Fibroblast of lung (primary cell): ENCODE results near the gene BFSP2. TPM values are rescaled to one million over a fixed set of nuclear protein-coding genes. Genes with fewer than 3 reads are reported as not detected.

Experiments
- DNase-seq, 2 donors: peaks; one replicate each; pipeline versions ENCODE4 v3.0.0 to v3.0.0-alpha.2; 2010; ENCODE audit warnings: low read depth in 2 of 2
- H2AFZ ChIP-seq: 2 replicates; pipeline ENCODE4 v1.5.1; 2012; ENCODE audit warnings: low read length, control low read depth, inconsistent platforms
- H3K27ac ChIP-seq: 2 replicates; pipeline ENCODE4 v1.5.1; 2011; ENCODE audit warnings: low read length, control low read depth; ENCODE audit not compliant: insufficient read depth
- H3K27me3 ChIP-seq: 2 replicates; pipeline ENCODE4 v1.5.1; 2011; ENCODE audit warnings: mild to moderate bottlenecking, low read length; ENCODE audit not compliant: control insufficient read depth, insufficient read depth
- H3K36me3 ChIP-seq: 2 replicates; pipeline ENCODE4 v1.5.1; 2011; ENCODE audit warnings: low read length; ENCODE audit not compliant: control insufficient read depth, insufficient read depth
- H3K4me1 ChIP-seq: 2 replicates; pipeline ENCODE4 v1.5.1; 2011; ENCODE audit warnings: low read length; ENCODE audit not compliant: control insufficient read depth, insufficient read depth; ENCODE audit errors: extremely low read depth
- H3K4me2 ChIP-seq: 2 replicates; pipeline ENCODE4 v1.5.1; 2011; ENCODE audit warnings: low read length, control low read depth; ENCODE audit not compliant: insufficient read depth; ENCODE audit errors: extremely low read depth
- H3K4me3 ChIP-seq, 4 experiments: fragments of 200-600 bp in 1 of 4; sonication (generic) in 1 of 4; replicated peaks in 1 of 4; 2 replicates each; pipeline ENCODE4 v1.5.1; 2011 to 2016; ENCODE audit warnings: low read length in 4 of 4, low read depth in 3 of 4, mild to moderate bottlenecking in 3 of 4, control low read depth in 2 of 4, inconsistent platforms in 1 of 4, mixed read lengths in 1 of 4; ENCODE audit not compliant: insufficient read depth in 1 of 4; ENCODE audit errors: control extremely low read depth in 1 of 4
- H3K79me2 ChIP-seq: 2 replicates; pipeline ENCODE4 v1.5.1; 2012; ENCODE audit warnings: mild to moderate bottlenecking, low read length, inconsistent platforms; ENCODE audit not compliant: control insufficient read depth, insufficient read depth
- H3K9ac ChIP-seq: 2 replicates; pipeline ENCODE4 v1.5.1; 2011; ENCODE audit warnings: mild to moderate bottlenecking, low read length, control low read depth; ENCODE audit not compliant: insufficient read depth
- H3K9me3 ChIP-seq: 2 replicates; pipeline ENCODE4 v1.5.1; 2012; ENCODE audit warnings: low read depth, low read length; ENCODE audit not compliant: control insufficient read depth, insufficient read depth
- H4K20me1 ChIP-seq: 2 replicates; pipeline ENCODE4 v1.5.1; 2011; ENCODE audit warnings: low read length; ENCODE audit not compliant: control insufficient read depth, insufficient read depth; ENCODE audit errors: extremely low read depth
- CTCF ChIP-seq, 2 donors: IDR thresholded peaks in 1 of 2; conservative IDR thresholded peaks in 1 of 2; 1 replicate in 1 of 2; 2 replicates in 1 of 2; pipeline ENCODE4 v1.5.1; 2011 to 2012; ENCODE audit warnings: low read length in 2 of 2, control low read depth in 1 of 2, inconsistent platforms in 1 of 2, low read depth in 1 of 2, mild to moderate bottlenecking in 1 of 2
- EZH2 ChIP-seq: IDR thresholded peaks from 2 replicates; pipeline ENCODE4 v1.5.1; 2012; ENCODE audit warnings: low read length, control low read depth, mild to moderate bottlenecking; ENCODE audit errors: missing control alignments
- polyA plus RNA-seq, 2 donors: library from polyadenylated mRNA; depleted of rRNA in 1 of 2; stranded (reverse) in 1 of 2; unstranded in 1 of 2; fragments of >200 nt; gene quantifications; 2 replicates each; pipeline ENCODE4 v1.2.1, GENCODE V29; 2011 to 2012; ENCODE audit warnings: missing spikeins in 1 of 2
- total RNA-seq: library from RNA; depleted of rRNA; stranded (reverse); fragments of >200 nt; gene quantifications from 2 replicates; pipeline ENCODE4 v1.2.1, GENCODE V29; 2014

Gene BFSP2
- total and polyA plus RNA-seq, 2 donors (not counting 1 experiment from before 2014, with no cell fraction given) = not detected

GRCh38 chr3:133461291-133461690 is 61.4 kb downstream of the BFSP2 start:
- Histone ChIP-seq H3K9ac (no peak overlapping the region), H3K36me3 (no peaks in the 10 kb centered on the region), H3K9me3 (no peaks in the 10 kb centered on the region), H3K27me3 (peaks cover 4% of the 10 kb centered on the region), H3K79me2 (no peaks in the 10 kb centered on the region), H3K4me2 (no peak overlapping the region), H3K4me1 (no peaks in the 10 kb centered on the region), H3K4me3 (no peak overlapping the region), H3K27ac (no peak overlapping the region), H4K20me1 (no peaks in the 10 kb centered on the region), H2AFZ (no peak overlapping the region)
- TF ChIP-seq CTCF (conservative IDR thresholded peaks at IDR 0.05 in 1 of 2, IDR thresholded peaks at IDR 0.05 in 1 of 2; ENCODE audit: low read depth in 1 of 2, low read length in 2 of 2) = no peak
- TF ChIP-seq EZH2 = no peak
- no peak for DNase-seq

GRCh38 chr3:133463347-133463860 is 63.5 kb downstream of the BFSP2 start:
- Histone ChIP-seq H2AFZ (no peak overlapping the region), H3K9ac (no peak overlapping the region), H3K36me3 (no peaks in the 10 kb centered on the region), H3K27me3 (peaks cover 4% of the 10 kb centered on the region), H3K4me3 (no peak overlapping the region), H4K20me1 (no peaks in the 10 kb centered on the region), H3K4me1 (no peaks in the 10 kb centered on the region), H3K9me3 (no peaks in the 10 kb centered on the region), H3K79me2 (no peaks in the 10 kb centered on the region), H3K27ac (no peak overlapping the region), H3K4me2 (no peak overlapping the region)
- TF ChIP-seq CTCF (conservative IDR thresholded peaks at IDR 0.05 in 1 of 2, IDR thresholded peaks at IDR 0.05 in 1 of 2; ENCODE audit: low read depth in 1 of 2, low read length in 2 of 2) = no peak
- no peak for DNase-seq

- Histone ChIP-seq H3K27me3 (peaks cover 3% of the 10 kb centered on the region), H3K4me1 (no peaks in the 10 kb centered on the region), H3K79me2 (no peaks in the 10 kb centered on the region), H3K36me3 (no peaks in the 10 kb centered on the region), H3K4me3 (no peak overlapping the region), H3K27ac (no peak overlapping the region), H3K4me2 (no peak overlapping the region), H4K20me1 (no peaks in the 10 kb centered on the region), H3K9ac (no peak overlapping the region), H3K9me3 (no peaks in the 10 kb centered on the region), H2AFZ (no peak overlapping the region)
- DNase-seq = peak; percentile 55 to 62
- peak; percentile 52 to 56 for TF ChIP-seq CTCF (conservative IDR thresholded peaks at IDR 0.05 in 1 of 2, IDR thresholded peaks at IDR 0.05 in 1 of 2; ENCODE audit: low read depth in 1 of 2, low read length in 2 of 2)
- no peak for TF ChIP-seq EZH2
Measured at GRCh38 chr3:133464573-133464972, 64.7 kb downstream of the BFSP2 start.
